Liver (tissue), 3 donors: ENCODE data around the gene ARL17B.
"Not testable (repeated sequence)": the region's sequence is repeated elsewhere in the genome, so short reads cannot be mapped to it uniquely, and the experiment has no call there.

Experiments
- CTCF ChIP-seq: fragments of 150-350 bp; IDR thresholded peaks from 2 replicates; pipeline ENCODE4 v1.5.1; 2017; ENCODE audit warnings: improper control_type of control experiment, low read depth, low read length; ENCODE audit not compliant: missing input control
- GABPA ChIP-seq, 2 donors: IDR thresholded peaks in 1 of 2; conservative IDR thresholded peaks in 1 of 2; 2 replicates each; pipeline ENCODE4 v1.6.1; 2016; ENCODE audit warnings: antibody characterized with exemption in 2 of 2, mild to moderate bottlenecking in 1 of 2, moderate library complexity in 1 of 2
- JUND ChIP-seq, 2 donors: IDR thresholded peaks; 2 replicates each; pipeline ENCODE4 v1.6.1; 2016; ENCODE audit warnings: antibody characterized with exemption in 2 of 2
- RAD21 ChIP-seq, 2 donors: IDR thresholded peaks; 2 replicates each; pipeline ENCODE4 v1.6.1; 2016; ENCODE audit warnings: antibody characterized with exemption in 2 of 2, mild to moderate bottlenecking in 2 of 2
- REST ChIP-seq: IDR thresholded peaks from 2 replicates; pipeline ENCODE4 v1.6.1; 2016; ENCODE audit warnings: antibody characterized with exemption, mild to moderate bottlenecking
- SP1 ChIP-seq: IDR thresholded peaks from 2 replicates; pipeline ENCODE4 v1.6.1; 2018; ENCODE audit warnings: antibody characterized with exemption, mild to moderate bottlenecking
- YY1 ChIP-seq: IDR thresholded peaks from 2 replicates; pipeline ENCODE4 v1.6.1; 2016; ENCODE audit warnings: antibody characterized with exemption, mild to moderate bottlenecking
- TF ChIP-seq, protein P1 (sequence below): IDR thresholded peaks from 2 replicates; pipeline ENCODE4 v1.6.1; 2016; ENCODE audit warnings: antibody characterized with exemption
- donor health status: healthy.
- donor health status: healthy.

GRCh38 chr17:46276728-46277479, 84.7 kb downstream of the ARL17B start:
- TF ChIP-seq, protein P1, sequence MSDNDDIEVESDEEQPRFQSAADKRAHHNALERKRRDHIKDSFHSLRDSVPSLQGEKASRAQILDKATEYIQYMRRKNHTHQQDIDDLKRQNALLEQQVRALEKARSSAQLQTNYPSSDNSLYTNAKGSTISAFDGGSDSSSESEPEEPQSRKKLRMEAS = not testable (repeated sequence)
- TF ChIP-seq CTCF; REST; SP1; JUND (IDR thresholded peaks at IDR 0.05); RAD21 (IDR thresholded peaks at IDR 0.05); GABPA (IDR thresholded peaks at IDR 0.05 in 1 of 2, conservative IDR thresholded peaks at IDR 0.05 in 1 of 2); YY1: not testable (repeated sequence)
